Activated gamma-delta T cell treated with Interleukin-2 at 50 U/mL for 16 hours (primary cell): ENCODE results near the gene KHDC4.
"Not testable (repeated sequence)": the region's sequence is repeated elsewhere in the genome, so short reads cannot be mapped to it uniquely, and the experiment has no call there.

Source experiments
- DNase-seq: peaks from one replicate; pipeline ENCODE4 v3.0.0-alpha.2; 2020

The KHDC4 gene

GRCh38 chr1:155940482-155940992 lies 6.3 kb upstream of the KHDC4 start:
- DNase-seq = no peak

GRCh38 chr1:155938220-155938627 lies 4.0 kb upstream of the KHDC4 start:
- no peak for DNase-seq

- no peak for DNase-seq
Measured at GRCh38 chr1:155934936-155935590, 850 bp upstream of the KHDC4 start.

GRCh38 chr1:155933591-155934096 lies 569 bp downstream of the KHDC4 start:
- DNase-seq = no peak

- DNase-seq = no peak
Measured at GRCh38 chr1:155932487-155932886, 1.7 kb downstream of the KHDC4 start.

GRCh38 chr1:155932081-155932480 lies 2.1 kb downstream of the KHDC4 start:
- DNase-seq = no peak

GRCh38 chr1:155931332-155932038 lies 2.7 kb downstream of the KHDC4 start:
- no peak for DNase-seq

GRCh38 chr1:155930725-155931124 lies 3.5 kb downstream of the KHDC4 start:
- not testable (repeated sequence) for DNase-seq

GRCh38 chr1:155929057-155929456 lies 5.2 kb downstream of the KHDC4 start:
- DNase-seq = no peak

- no peak for DNase-seq
Measured at GRCh38 chr1:155925506-155925905, 8.7 kb downstream of the KHDC4 start.

GRCh38 chr1:155920717-155921116 lies 13.5 kb downstream of the KHDC4 start:
- DNase-seq = no peak

GRCh38 chr1:155919801-155920200 lies 14.4 kb downstream of the KHDC4 start:
- DNase-seq = no peak

- no peak for DNase-seq
Measured at GRCh38 chr1:155918660-155919059, 15.6 kb downstream of the KHDC4 start.

- no peak for DNase-seq
Measured at GRCh38 chr1:155913969-155914757, 20.1 kb downstream of the KHDC4 start.

GRCh38 chr1:155912056-155912536 lies 22.1 kb downstream of the KHDC4 start:
- no peak for DNase-seq

- DNase-seq = peak; percentile 86
Measured at GRCh38 chr1:155911156-155912055, 22.8 kb downstream of the KHDC4 start, which contains the start of gene RIT1. TSS of gene RIT1 (minus strand) at chr1:155911349. CDS start at chr1:155910761, 588 bp downstream.

GRCh38 chr1:155910621-155911121 lies 23.5 kb downstream of the KHDC4 start:
- DNase-seq = no peak

- no peak for DNase-seq
Measured at GRCh38 chr1:155909894-155910293, 24.3 kb downstream of the KHDC4 start.

- no peak for DNase-seq
Measured at GRCh38 chr1:155904261-155904660, 30.0 kb downstream of the KHDC4 start.

- DNase-seq = no peak
Measured at GRCh38 chr1:155900161-155900560, 34.1 kb downstream of the KHDC4 start.

- DNase-seq = no peak
Measured at GRCh38 chr1:155899683-155900082, 34.5 kb downstream of the KHDC4 start.

- no peak for DNase-seq
Measured at GRCh38 chr1:155898888-155899287, 35.3 kb downstream of the KHDC4 start.
